Parathyroid adenoma (tissue), 2 donors: ENCODE results near the gene GPN1.

Source experiments
- H2AFZ ChIP-seq: fragments of 300-600 bp; sonication (generic); one replicate; pipeline ENCODE4 v1.7.0; 2017; ENCODE audit warnings: antibody characterized with exemption, mild to moderate bottlenecking
- H3K27ac ChIP-seq: fragments of 300-600 bp; sonication (generic); one replicate; pipeline ENCODE4 v1.7.0; 2017
- H3K27me3 ChIP-seq: fragments of 300-600 bp; sonication (generic); one replicate; pipeline ENCODE4 v1.7.0; 2017; ENCODE audit warnings: low read length; ENCODE audit not compliant: control insufficient read depth, insufficient read depth
- H3K36me3 ChIP-seq: fragments of 300-600 bp; sonication (generic); one replicate; pipeline ENCODE4 v1.7.0; 2017; ENCODE audit warnings: low read length; ENCODE audit not compliant: control insufficient read depth, insufficient read depth
- H3K4me1 ChIP-seq: fragments of 300-600 bp; sonication (generic); one replicate; pipeline ENCODE4 v1.7.0; 2017; ENCODE audit warnings: control low read depth
- H3K4me2 ChIP-seq: fragments of 300-600 bp; sonication (generic); one replicate; pipeline ENCODE4 v1.7.0; 2017; ENCODE audit warnings: low read length
- H3K4me3 ChIP-seq: fragments of 300-600 bp; sonication (generic); one replicate; pipeline ENCODE4 v1.7.0; 2017; ENCODE audit warnings: low read depth, low read length
- H3K79me2 ChIP-seq: fragments of 300-600 bp; sonication (generic); one replicate; pipeline ENCODE4 v1.7.0; 2017; ENCODE audit warnings: control low read depth
- H3K9ac ChIP-seq: fragments of 300-600 bp; sonication (generic); one replicate; pipeline ENCODE4 v1.7.0; 2017; ENCODE audit warnings: mild to moderate bottlenecking
- H3K9me3 ChIP-seq: fragments of 300-600 bp; sonication (generic); one replicate; pipeline ENCODE4 v1.7.0; 2017; ENCODE audit warnings: low read length; ENCODE audit not compliant: control insufficient read depth
- CTCF ChIP-seq: fragments of 300-600 bp; sonication (generic); IDR thresholded peaks from one replicate; pipeline ENCODE4 v1.7.0; 2017; ENCODE audit warnings: antibody characterized with exemption, mild to moderate bottlenecking
- donor health status: primary hyperparathyroidism.

Gene GPN1

DNA sequence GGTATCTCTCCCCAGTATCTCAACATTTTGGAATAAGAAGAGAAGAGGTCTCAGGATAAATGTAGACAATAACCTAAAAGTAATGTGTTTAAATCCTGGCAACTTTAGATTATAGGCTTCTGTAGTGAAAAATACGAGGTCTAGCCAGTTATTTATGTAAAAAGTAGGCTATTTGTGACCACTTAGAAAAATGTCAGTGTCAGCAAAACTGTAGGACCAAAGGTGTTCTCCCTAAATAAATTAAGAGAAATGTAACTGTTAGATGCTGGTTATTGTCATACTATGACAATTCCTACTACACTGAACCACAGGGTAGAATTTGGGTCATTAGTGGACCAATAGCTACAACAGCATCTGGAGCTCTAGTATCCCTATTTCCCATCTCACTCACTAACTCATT is 32.5 kb downstream of the GPN1 start:
- H3K27ac ChIP-seq, result no peak overlapping the region
- no peaks in the 10 kb centered on the region for H3K9me3 ChIP-seq
- no peaks in the 10 kb centered on the region for H3K27me3 ChIP-seq
- no peak overlapping the region for H3K4me2 ChIP-seq
- H3K9ac ChIP-seq, result no peak overlapping the region
- peaks cover 6% of the 10 kb centered on the region for H3K4me1 ChIP-seq
- H2AFZ ChIP-seq, result no peak overlapping the region
- H3K4me3 ChIP-seq, result no peak overlapping the region
- H3K36me3 ChIP-seq, result no peaks in the 10 kb centered on the region
- TF ChIP-seq CTCF, result no peak
- peaks cover 10% of the 10 kb centered on the region for H3K79me2 ChIP-seq

GRCh38 chr2:27663285-27664153 is 34.7 kb downstream of the GPN1 start, which contains the start of the genes SLC4A1AP and SUPT7L:
TSS of gene SLC4A1AP (plus strand) at chr2:27663889. CDS start at chr2:27663915, 26 bp downstream.
TSS of gene SUPT7L (minus strand) at chr2:27663614. CDS start at chr2:27662192, 1,422 bp downstream.
- TF ChIP-seq CTCF, result no peak
- Histone ChIP-seq H3K9me3 (no peaks in the 10 kb centered on the region), H3K79me2 (peaks cover 10% of the 10 kb centered on the region), H3K36me3 (no peaks in the 10 kb centered on the region), H3K4me3 (peak within 1 kb of the TSS; percentile 94), H3K27me3 (no peaks in the 10 kb centered on the region), H3K4me2 (peak within 1 kb of the TSS; percentile 98), H2AFZ (peak within 1 kb of the TSS; percentile 92), H3K9ac (peak within 1 kb of the TSS; percentile 32), H3K27ac (peak within 1 kb of the TSS; percentile 80), H3K4me1 (peaks cover 6% of the 10 kb centered on the region)

DNA sequence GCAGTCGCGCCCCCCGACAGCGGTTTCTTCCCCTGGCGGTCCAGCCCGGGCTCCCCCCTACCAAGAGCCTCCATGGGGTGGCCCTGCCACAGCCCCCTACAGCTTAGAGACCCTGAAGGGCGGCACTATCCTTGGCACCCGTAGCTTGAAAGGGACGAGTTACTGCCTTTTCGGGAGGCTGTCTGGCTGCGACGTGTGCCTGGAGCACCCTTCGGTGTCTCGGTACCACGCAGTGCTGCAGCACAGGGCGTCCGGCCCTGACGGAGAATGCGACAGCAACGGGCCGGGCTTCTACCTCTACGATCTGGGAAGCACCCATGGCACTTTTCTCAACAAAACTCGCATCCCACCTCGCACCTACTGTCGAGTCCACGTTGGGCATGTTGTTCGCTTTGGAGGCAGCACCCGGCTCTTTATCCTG is 35.3 kb downstream of the GPN1 start:
- H3K27ac ChIP-seq, result peak overlapping the region; percentile 80
- no peak for TF ChIP-seq CTCF
- no peaks in the 10 kb centered on the region for H3K27me3 ChIP-seq
- H2AFZ ChIP-seq, result peak overlapping the region; percentile 92
- H3K4me2 ChIP-seq, result peak overlapping the region; percentile 98
- H3K4me3 ChIP-seq, result peak overlapping the region; percentile 94
- peaks cover 10% of the 10 kb centered on the region for H3K79me2 ChIP-seq
- H3K4me1 ChIP-seq, result peaks cover 6% of the 10 kb centered on the region
- no peaks in the 10 kb centered on the region for H3K9me3 ChIP-seq
- no peaks in the 10 kb centered on the region for H3K36me3 ChIP-seq
- peak overlapping the region; percentile 32 for H3K9ac ChIP-seq

DNA sequence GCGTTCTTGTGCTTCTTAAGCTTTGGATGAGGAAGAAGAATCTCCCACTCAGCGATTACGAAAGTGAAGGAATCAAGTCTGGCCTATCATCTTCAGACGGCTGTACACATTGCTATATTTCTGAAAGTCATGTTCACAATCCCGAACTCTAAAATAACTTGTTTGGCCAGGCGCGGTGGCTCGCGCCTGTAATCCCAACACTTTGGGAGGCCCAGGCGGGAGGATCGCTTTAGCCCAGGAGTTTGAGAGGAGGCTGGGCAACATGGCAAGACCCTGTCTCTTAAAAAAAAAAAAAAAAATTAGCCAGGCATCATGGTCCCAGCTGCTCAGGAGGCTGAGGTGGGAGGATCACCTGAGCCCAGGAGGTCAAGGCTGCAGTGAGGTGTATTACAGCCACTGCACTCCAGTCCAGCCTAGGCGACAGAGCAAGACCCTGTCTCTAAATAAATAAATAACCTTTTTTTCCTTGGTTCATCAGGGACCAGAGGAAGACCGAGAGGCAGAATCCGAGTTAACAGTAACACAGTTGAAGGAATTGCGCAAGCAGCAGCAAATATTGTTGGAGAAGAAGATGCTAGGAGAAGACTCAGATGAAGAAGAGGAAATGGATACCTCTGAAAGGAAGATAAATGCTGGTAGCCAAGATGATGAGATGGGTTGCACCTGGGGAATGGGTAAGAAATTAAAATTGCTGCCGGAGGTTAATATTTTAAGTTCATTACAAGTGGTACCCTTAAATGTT is 35.9 kb downstream of the GPN1 start:
- H3K9ac ChIP-seq, result no peak overlapping the region
- no peak for TF ChIP-seq CTCF
- H3K4me2 ChIP-seq, result peak overlapping the region; percentile 98
- no peak overlapping the region for H2AFZ ChIP-seq
- no peaks in the 10 kb centered on the region for H3K36me3 ChIP-seq
- peak overlapping the region; percentile 94 for H3K4me3 ChIP-seq
- no peaks in the 10 kb centered on the region for H3K9me3 ChIP-seq
- H3K27ac ChIP-seq, result no peak overlapping the region
- peaks cover 6% of the 10 kb centered on the region for H3K4me1 ChIP-seq
- no peaks in the 10 kb centered on the region for H3K27me3 ChIP-seq
- H3K79me2 ChIP-seq, result peaks cover 10% of the 10 kb centered on the region
